T follicular helper cell (primary cell): ENCODE data around the gene C9orf50.
"Not testable (repeated sequence)": the region's sequence is repeated elsewhere in the genome, so short reads cannot be mapped to it uniquely, and the experiment has no call there.

Experiments used
- DNase-seq: peaks from one replicate; pipeline ENCODE4 v3.0.0-alpha.2; 2020; ENCODE audit warnings: low read depth

Gene C9orf50

GRCh38 chr9:129648092-129648763 lies 27.3 kb upstream of the C9orf50 start:
- no peak for DNase-seq

- DNase-seq: no peak
These were observed 26.7 kb upstream of the C9orf50 start for GRCh38 chr9:129647635-129648034.

GRCh38 chr9:129646654-129647053 lies 25.8 kb upstream of the C9orf50 start:
- no peak for DNase-seq

- DNase-seq: no peak
These were observed 25.4 kb upstream of the C9orf50 start for GRCh38 chr9:129646252-129646651.

- no peak for DNase-seq
These were observed 24.0 kb upstream of the C9orf50 start for GRCh38 chr9:129644902-129645301.

GRCh38 chr9:129644365-129644764 lies 23.5 kb upstream of the C9orf50 start:
- no peak for DNase-seq

GRCh38 chr9:129643706-129644105 lies 22.8 kb upstream of the C9orf50 start:
- no peak for DNase-seq

GRCh38 chr9:129641750-129642585 lies 21.1 kb upstream of the C9orf50 start, which contains the start of gene ASB6:
Gene ASB6 (minus strand): TSS chr9:129642151. CDS start chr9:129641999, 152 bp downstream.
- DNase-seq: peak; percentile 83

GRCh38 chr9:129640871-129641749 lies 20.2 kb upstream of the C9orf50 start:
- DNase-seq: no peak

GRCh38 chr9:129640086-129640870 lies 19.4 kb upstream of the C9orf50 start:
- no peak for DNase-seq

GRCh38 chr9:129639756-129640085 lies 18.8 kb upstream of the C9orf50 start:
- no peak for DNase-seq

- DNase-seq: no peak
These were observed 18.2 kb upstream of the C9orf50 start for GRCh38 chr9:129639034-129639630.

- DNase-seq: no peak
These were observed 17.0 kb upstream of the C9orf50 start for GRCh38 chr9:129637673-129638439.

GRCh38 chr9:129637102-129637501 lies 16.2 kb upstream of the C9orf50 start:
- DNase-seq: no peak

GRCh38 chr9:129636343-129636742 lies 15.4 kb upstream of the C9orf50 start:
- not testable (repeated sequence) for DNase-seq

- DNase-seq: no peak
These were observed 14.5 kb upstream of the C9orf50 start for GRCh38 chr9:129635099-129636065.

GRCh38 chr9:129633848-129634247 lies 12.9 kb upstream of the C9orf50 start:
- DNase-seq: no peak

- DNase-seq: no peak
These were observed 12.3 kb upstream of the C9orf50 start for GRCh38 chr9:129633207-129633606.

- DNase-seq: no peak
These were observed 11.6 kb upstream of the C9orf50 start for GRCh38 chr9:129632460-129632859.
